Smooth muscle cell (in vitro differentiated cells): ENCODE data around the gene ZC3H11A. TPM values are rescaled to one million over a fixed set of nuclear protein-coding genes. Genes with fewer than 3 reads are reported as not detected.

Experiments
- DNase-seq: peaks from one replicate; lab custom pipeline; 2025; ENCODE audit not compliant: unreplicated experiment; lab: John Stamatoyannopoulos, UW
- H2AFZ ChIP-seq: fragments of 200-600 bp; sonication (generic); 2 replicates; pipeline ENCODE4 v1.6.0; 2016; ENCODE audit warnings: antibody characterized with exemption, low read depth, mild to moderate bottlenecking
- H3F3A ChIP-seq: fragments of 200-600 bp; sonication (generic); 2 replicates; pipeline ENCODE4 v1.6.0; 2017; ENCODE audit warnings: antibody characterized with exemption, low read depth
- H3K27ac ChIP-seq: fragments of 200-600 bp; sonication (generic); 2 replicates; pipeline ENCODE4 v1.5.1; 2016; ENCODE audit warnings: low read depth, mild to moderate bottlenecking
- H3K27me3 ChIP-seq: fragments of 200-600 bp; sonication (generic); 2 replicates; pipeline ENCODE4 v1.6.1; 2016; ENCODE audit warnings: low read depth, mild to moderate bottlenecking
- H3K36me3 ChIP-seq: fragments of 200-600 bp; sonication (generic); 2 replicates; pipeline ENCODE4 v1.5.1; 2016; ENCODE audit warnings: low read depth
- H3K4me1 ChIP-seq: fragments of 200-600 bp; sonication (generic); 2 replicates; pipeline ENCODE4 v1.5.1; 2016; ENCODE audit warnings: low read depth
- H3K4me2 ChIP-seq: fragments of 200-600 bp; sonication (generic); 2 replicates; pipeline ENCODE4 v1.6.0; 2016; ENCODE audit warnings: mild to moderate bottlenecking
- H3K4me3 ChIP-seq: fragments of 200-600 bp; sonication (generic); 2 replicates; pipeline ENCODE4 v1.5.1; 2016; ENCODE audit warnings: mild to moderate bottlenecking
- H3K79me2 ChIP-seq: fragments of 200-600 bp; sonication (generic); 2 replicates; pipeline ENCODE4 v1.6.0; 2016; ENCODE audit warnings: low read depth, mild to moderate bottlenecking
- H3K9ac ChIP-seq: fragments of 200-600 bp; sonication (generic); 2 replicates; pipeline ENCODE4 v1.6.0; 2016; ENCODE audit warnings: low read depth
- H3K9me3 ChIP-seq: fragments of 200-600 bp; sonication (generic); replicated peaks from 2 replicates; pipeline ENCODE4 v1.5.1; 2016; ENCODE audit warnings: low read depth
- H4K20me1 ChIP-seq: fragments of 200-600 bp; sonication (generic); 2 replicates; pipeline ENCODE4 v1.6.0; 2016; ENCODE audit warnings: low read depth
- WGBS: methylation state at CpG from one replicate; pipeline ENCODE4 v1.1.7; 2016; ENCODE audit warnings: low lambda C conversion rate; 5-methylcytosine and 5-hydroxymethylcytosine counted together
- polyA plus RNA-seq: library from polyadenylated mRNA; unstranded; fragments of >200 nt; fragmentation: Nextera tagmentation; extraction: Ambion mirVana; gene quantifications from 2 replicates; pipeline ENCODE4 v1.2.1, GENCODE V29; 2016
- total RNA-seq: library from RNA; depleted of rRNA; stranded (reverse); fragments of >200 nt; gene quantifications from 2 replicates; pipeline ENCODE4 v1.2.3, GENCODE V29; 2014
- TF ChIP-seq, protein P1 (sequence below): fragments of 200-600 bp; sonication (generic); IDR thresholded peaks from 2 replicates; pipeline ENCODE4 v1.5.1; 2017; ENCODE audit warnings: borderline replicate concordance, mild to moderate bottlenecking, antibody characterized with exemption; ENCODE audit not compliant: insufficient read depth, poor library complexity, severe bottlenecking

ZC3H11A gene
- total and polyA plus RNA-seq, 2 experiments from 2014 or later, result 28.4 to 140 TPM

DNA sequence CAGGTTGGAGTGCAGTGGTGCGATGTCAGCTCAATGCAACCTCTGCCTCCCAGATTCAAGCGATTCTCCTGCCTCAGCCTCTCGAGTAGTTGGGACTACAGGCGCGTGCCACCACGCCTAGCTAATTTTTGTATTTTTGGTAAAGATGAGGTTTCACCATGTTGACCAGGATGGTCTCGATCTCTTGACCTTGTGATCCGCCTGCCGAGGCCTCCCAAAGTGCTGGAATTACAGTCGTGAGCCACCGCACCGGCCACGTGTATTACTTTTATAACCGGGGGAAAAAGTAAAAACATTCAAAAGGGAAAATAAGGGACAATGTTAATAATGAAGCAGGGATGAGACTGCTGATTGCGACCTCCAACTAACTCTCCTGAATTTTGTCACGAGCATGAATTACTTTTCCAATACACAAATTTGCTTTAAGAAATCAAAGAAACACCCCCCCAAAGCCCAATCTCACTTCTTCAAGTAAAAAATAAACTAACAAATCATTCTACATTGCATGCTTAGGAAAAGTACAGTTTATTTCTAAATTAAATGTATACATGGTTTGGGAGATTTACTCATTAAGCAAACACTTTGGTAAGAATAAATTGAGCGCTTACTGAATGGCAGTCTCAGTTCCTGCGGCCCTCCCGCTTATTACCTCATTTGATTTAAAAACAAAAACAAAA, 521 bp upstream of the ZC3H11A start:
- Histone ChIP-seq H3K79me2 (peaks cover 42% of the 10 kb centered on the region), H3K27me3 (no peaks in the 10 kb centered on the region), H3K4me1 (peaks cover 17% of the 10 kb centered on the region), H3K4me2 (peak overlapping the region; percentile 92), H3K9ac (peak overlapping the region; percentile 99), H2AFZ (peak overlapping the region; percentile 79), H3K4me3 (peak overlapping the region; percentile 95), H3K9me3 (no peaks in the 10 kb centered on the region), H3K36me3 (no peaks in the 10 kb centered on the region), H3F3A (no peaks in the 10 kb centered on the region), H3K27ac (peak overlapping the region; percentile 99), H4K20me1 (peaks cover 38% of the 10 kb centered on the region)
- 73% methylated on average over 19 of the region's 19 CpGs for WGBS
- DNase-seq, result no peak
- TF ChIP-seq, protein P1, sequence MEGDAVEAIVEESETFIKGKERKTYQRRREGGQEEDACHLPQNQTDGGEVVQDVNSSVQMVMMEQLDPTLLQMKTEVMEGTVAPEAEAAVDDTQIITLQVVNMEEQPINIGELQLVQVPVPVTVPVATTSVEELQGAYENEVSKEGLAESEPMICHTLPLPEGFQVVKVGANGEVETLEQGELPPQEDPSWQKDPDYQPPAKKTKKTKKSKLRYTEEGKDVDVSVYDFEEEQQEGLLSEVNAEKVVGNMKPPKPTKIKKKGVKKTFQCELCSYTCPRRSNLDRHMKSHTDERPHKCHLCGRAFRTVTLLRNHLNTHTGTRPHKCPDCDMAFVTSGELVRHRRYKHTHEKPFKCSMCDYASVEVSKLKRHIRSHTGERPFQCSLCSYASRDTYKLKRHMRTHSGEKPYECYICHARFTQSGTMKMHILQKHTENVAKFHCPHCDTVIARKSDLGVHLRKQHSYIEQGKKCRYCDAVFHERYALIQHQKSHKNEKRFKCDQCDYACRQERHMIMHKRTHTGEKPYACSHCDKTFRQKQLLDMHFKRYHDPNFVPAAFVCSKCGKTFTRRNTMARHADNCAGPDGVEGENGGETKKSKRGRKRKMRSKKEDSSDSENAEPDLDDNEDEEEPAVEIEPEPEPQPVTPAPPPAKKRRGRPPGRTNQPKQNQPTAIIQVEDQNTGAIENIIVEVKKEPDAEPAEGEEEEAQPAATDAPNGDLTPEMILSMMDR, result no peak

DNA sequence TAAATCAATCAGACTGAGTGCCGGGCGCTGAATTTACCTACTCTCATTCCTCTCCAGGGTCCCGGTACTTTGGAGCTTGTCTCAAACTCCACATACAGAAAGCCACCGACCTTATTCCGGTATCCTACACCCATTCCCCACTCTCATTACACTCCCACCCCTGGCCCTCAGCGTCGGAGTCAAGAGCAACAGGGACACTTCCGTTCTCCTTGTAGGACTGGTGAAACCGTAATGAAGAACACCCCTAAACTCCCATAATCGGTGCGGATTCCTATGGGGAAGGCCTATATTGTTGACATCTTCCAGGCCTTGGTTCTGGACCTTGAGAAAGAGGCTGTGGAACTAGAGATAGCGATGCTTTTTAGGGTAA, 798 bp downstream of the ZC3H11A start:
- no peaks in the 10 kb centered on the region for H3K27me3 ChIP-seq
- H3K9ac ChIP-seq, result peak overlapping the region; percentile 99
- H3K4me2 ChIP-seq, result peak overlapping the region; percentile 92
- H4K20me1 ChIP-seq, result peaks cover 52% of the 10 kb centered on the region
- peak overlapping the region; percentile 99 for H3K27ac ChIP-seq
- 1% methylated on average over 12 of the region's 12 CpGs for WGBS
- peaks cover 5% of the 10 kb centered on the region for H3F3A ChIP-seq
- H3K9me3 ChIP-seq, result no peaks in the 10 kb centered on the region
- peaks cover 55% of the 10 kb centered on the region for H3K79me2 ChIP-seq
- peaks cover 28% of the 10 kb centered on the region for H3K4me1 ChIP-seq
- peak overlapping the region; percentile 95 for H3K4me3 ChIP-seq
- TF ChIP-seq, protein P1, result no peak
- H2AFZ ChIP-seq, result no peak overlapping the region
- no peak for DNase-seq
- no peaks in the 10 kb centered on the region for H3K36me3 ChIP-seq

DNA sequence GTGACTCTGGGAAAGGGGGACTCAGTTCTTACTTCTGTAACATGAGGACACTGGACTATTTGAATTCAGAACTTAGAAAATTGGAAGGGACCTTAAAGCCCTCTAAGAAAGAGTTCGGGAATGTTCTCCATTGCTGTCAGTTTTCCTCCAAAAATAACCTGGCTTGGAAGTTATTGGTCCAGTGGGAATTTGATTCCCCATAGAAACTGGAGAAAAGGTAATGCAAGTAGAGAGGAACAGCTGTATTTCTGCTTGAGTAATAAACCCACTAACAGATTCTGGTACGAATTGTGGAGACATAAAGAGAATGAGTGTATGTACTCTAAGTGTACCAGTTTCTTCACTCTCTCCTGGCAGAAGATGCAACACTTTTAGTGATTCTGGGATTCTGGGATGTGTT, 1.8 kb downstream of the ZC3H11A start:
- no peaks in the 10 kb centered on the region for H3K36me3 ChIP-seq
- peaks cover 61% of the 10 kb centered on the region for H4K20me1 ChIP-seq
- H3K27me3 ChIP-seq, result no peaks in the 10 kb centered on the region
- peak overlapping the region; percentile 95 for H3K4me3 ChIP-seq
- peak overlapping the region; percentile 99 for H3K27ac ChIP-seq
- H3K9ac ChIP-seq, result peak overlapping the region; percentile 99
- H3K9me3 ChIP-seq, result no peaks in the 10 kb centered on the region
- H3K79me2 ChIP-seq, result peaks cover 65% of the 10 kb centered on the region
- no peak overlapping the region for H2AFZ ChIP-seq
- H3K4me1 ChIP-seq, result peaks cover 33% of the 10 kb centered on the region
- TF ChIP-seq, protein P1, result no peak
- DNase-seq, result no peak
- WGBS, result 95% methylated on average over 2 of the region's 2 CpGs
- peaks cover 6% of the 10 kb centered on the region for H3F3A ChIP-seq
- peak overlapping the region; percentile 92 for H3K4me2 ChIP-seq
